Upper lobe of right lung (tissue), 1 donor: ENCODE data around the gene ZBTB39. TPM values are rescaled to one million over a fixed set of nuclear protein-coding genes. Genes with fewer than 3 reads are reported as not detected.
"Not testable (repeated sequence)": the region's sequence is repeated elsewhere in the genome, so short reads cannot be mapped to it uniquely, and the experiment has no call there.

Experiments
- ATAC-seq: fragments of 200-7000 bp; cut with Tn5 transposase; one replicate; pipeline ENCODE4 v1.9.1; 2020; ENCODE audit warnings: mild to moderate bottlenecking, moderate library complexity
- DNase-seq: peaks from one replicate; pipeline ENCODE4 v3.0.0-alpha.2; 2020
- H3K27ac ChIP-seq: fragments of 200-600 bp; one replicate; pipeline ENCODE4 v1.8.0; 2022
- H3K27me3 ChIP-seq: fragments of 200-600 bp; one replicate; pipeline ENCODE4 v1.8.0; 2022; ENCODE audit warnings: mild to moderate bottlenecking
- H3K36me3 ChIP-seq: fragments of 200-600 bp; one replicate; pipeline ENCODE4 v1.8.0; 2022
- H3K4me1 ChIP-seq: fragments of 200-600 bp; one replicate; pipeline ENCODE4 v1.8.0; 2022
- H3K4me3 ChIP-seq: fragments of 200-600 bp; one replicate; pipeline ENCODE4 v1.8.0; 2022; ENCODE audit warnings: mild to moderate bottlenecking
- H3K9me3 ChIP-seq: fragments of 200-600 bp; one replicate; pipeline ENCODE4 v1.8.0; 2022
- intact Hi-C: fragments of 100-400 bp; cut with DNase I; formaldehyde crosslinking; loops from one replicate; pipeline ENCODE4 v1.11.0; 2022
- total RNA-seq: library from RNA; stranded (reverse); fragmentation: NEBNext Ultra II Directional; extraction: Animal tissue kit (Norgen Biotek cat#: 25700); gene quantifications from one replicate; pipeline ENCODE4 v1.2.1, GENCODE V29; 2021
- TF ChIP-seq, protein P1 (sequence below): fragments of 200-600 bp; IDR thresholded peaks from one replicate; pipeline ENCODE4 v1.8.0; 2022; ENCODE audit warnings: antibody characterized with exemption
- donor health status: DM: no; HTN: yes; CAD: no; lungs with severe emphysema.

The ZBTB39 gene
- total RNA-seq, 1 donor from 2014 or later: 7.2 TPM

DNA sequence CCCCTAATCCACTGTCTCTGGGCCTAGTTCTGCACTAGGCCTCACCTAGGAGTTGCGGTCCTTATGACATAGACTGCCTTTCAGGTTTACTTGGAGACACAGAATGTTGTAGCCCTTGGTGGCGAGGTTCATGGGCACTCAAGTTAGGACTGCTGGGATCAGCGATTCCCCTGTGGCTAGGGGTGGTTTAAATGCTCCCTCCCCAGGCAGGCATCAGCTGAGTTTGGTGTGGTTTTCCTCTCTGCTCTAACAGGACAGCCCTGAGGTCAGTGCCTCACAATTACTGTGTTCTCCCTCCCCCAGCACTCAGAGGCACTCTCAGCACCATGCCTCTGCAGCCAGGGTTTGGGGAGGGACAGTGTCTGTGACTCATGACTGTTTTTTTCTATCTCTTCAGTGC lies 26.7 kb downstream of the ZBTB39 start:
- H3K9me3 ChIP-seq: no peaks in the 10 kb centered on the region
- no peaks in the 10 kb centered on the region for H3K36me3 ChIP-seq
- intact Hi-C loops: no loop called here
- no peak overlapping the region for H3K27ac ChIP-seq
- TF ChIP-seq, protein P1, sequence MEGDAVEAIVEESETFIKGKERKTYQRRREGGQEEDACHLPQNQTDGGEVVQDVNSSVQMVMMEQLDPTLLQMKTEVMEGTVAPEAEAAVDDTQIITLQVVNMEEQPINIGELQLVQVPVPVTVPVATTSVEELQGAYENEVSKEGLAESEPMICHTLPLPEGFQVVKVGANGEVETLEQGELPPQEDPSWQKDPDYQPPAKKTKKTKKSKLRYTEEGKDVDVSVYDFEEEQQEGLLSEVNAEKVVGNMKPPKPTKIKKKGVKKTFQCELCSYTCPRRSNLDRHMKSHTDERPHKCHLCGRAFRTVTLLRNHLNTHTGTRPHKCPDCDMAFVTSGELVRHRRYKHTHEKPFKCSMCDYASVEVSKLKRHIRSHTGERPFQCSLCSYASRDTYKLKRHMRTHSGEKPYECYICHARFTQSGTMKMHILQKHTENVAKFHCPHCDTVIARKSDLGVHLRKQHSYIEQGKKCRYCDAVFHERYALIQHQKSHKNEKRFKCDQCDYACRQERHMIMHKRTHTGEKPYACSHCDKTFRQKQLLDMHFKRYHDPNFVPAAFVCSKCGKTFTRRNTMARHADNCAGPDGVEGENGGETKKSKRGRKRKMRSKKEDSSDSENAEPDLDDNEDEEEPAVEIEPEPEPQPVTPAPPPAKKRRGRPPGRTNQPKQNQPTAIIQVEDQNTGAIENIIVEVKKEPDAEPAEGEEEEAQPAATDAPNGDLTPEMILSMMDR: no peak
- no peaks in the 10 kb centered on the region for H3K27me3 ChIP-seq
- ATAC-seq (no peak), DNase-seq (no peak)
- H3K4me1 ChIP-seq: no peaks in the 10 kb centered on the region
- no peak overlapping the region for H3K4me3 ChIP-seq

DNA sequence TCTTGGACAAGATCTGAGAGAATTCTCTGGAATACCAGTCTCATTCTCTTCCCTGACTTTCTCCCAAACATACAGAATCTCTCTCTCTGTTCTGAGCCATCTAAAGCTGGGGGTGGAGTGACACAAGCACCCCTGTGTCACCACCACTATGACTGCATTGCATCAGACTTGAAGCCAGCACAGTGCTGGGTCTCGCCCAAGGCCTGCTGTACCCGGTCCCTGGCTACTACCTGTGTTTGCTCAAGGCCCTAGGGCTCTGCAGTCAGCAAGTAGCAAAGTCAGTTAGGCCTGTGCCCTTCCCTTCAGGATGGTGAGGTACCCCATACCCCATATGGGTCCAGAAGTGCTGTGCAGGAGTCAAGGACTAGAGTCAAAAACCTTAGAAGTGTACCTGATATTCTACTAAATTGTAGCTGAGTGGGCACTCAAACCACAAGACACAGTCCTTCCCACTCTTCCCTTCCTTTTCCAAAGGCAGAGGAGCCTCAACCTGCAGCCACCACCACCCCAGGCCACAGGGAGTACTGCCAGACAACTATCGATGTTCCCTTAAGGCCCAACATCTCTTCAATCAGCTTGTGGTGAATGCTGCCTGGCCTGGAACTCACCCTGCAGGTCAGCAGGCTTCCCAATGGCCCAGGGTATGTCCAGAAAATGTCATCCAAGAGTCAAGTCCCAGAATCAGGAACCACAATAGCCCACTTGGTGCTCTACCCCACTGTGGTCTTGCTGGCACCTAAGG lies 27.8 kb downstream of the ZBTB39 start:
- H3K27ac ChIP-seq: no peak overlapping the region
- DNase-seq (no peak), ATAC-seq (peak; percentile 43)
- intact Hi-C loops: no loop called here
- H3K4me1 ChIP-seq: no peaks in the 10 kb centered on the region
- no peaks in the 10 kb centered on the region for H3K9me3 ChIP-seq
- no peaks in the 10 kb centered on the region for H3K27me3 ChIP-seq
- H3K4me3 ChIP-seq: no peak overlapping the region
- no peaks in the 10 kb centered on the region for H3K36me3 ChIP-seq
- TF ChIP-seq, protein P1: no peak

DNA sequence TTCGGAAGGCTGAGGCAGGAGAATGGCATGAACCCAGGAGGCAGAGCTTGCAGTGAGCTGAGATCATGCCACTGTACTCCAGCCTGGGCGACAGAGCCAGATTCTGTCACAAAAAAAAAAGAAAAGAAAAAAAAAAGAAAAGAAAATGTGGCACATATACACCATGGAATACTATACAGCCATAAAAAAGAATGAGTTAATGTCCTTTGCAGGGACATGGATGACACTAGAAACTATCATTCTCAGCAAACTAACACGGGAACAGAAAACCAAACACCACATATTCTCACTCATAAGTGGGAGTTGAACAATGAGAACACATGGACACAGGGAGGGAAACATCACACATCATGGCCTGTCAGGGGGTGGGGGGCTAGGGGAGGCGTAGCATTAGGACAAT lies 29.0 kb downstream of the ZBTB39 start:
- H3K4me1 ChIP-seq, intact Hi-C loops, H3K36me3 ChIP-seq, DNase-seq, H3K9me3 ChIP-seq, H3K27ac ChIP-seq, ATAC-seq, H3K27me3 ChIP-seq, H3K4me3 ChIP-seq: not testable (repeated sequence)

DNA sequence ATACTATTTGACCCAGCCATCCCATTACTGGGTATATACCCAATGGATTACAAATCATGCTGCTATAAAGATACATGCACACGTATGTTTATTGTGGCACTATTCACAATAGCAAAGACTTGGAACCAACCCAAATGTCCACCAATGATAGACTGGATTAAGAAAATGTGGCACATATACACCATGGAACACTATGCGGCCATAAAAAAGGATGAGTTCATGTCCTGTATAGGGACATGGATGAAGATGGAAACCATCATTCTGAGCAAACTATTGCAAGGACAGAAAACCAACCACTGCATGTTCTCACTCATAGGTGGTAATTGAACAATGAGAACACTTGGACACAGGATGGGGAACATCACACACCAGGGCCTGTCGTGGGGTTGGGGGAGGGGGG lies 32.1 kb downstream of the ZBTB39 start:
- H3K36me3 ChIP-seq, H3K9me3 ChIP-seq, ATAC-seq, H3K4me1 ChIP-seq, H3K4me3 ChIP-seq, H3K27ac ChIP-seq, intact Hi-C loops, DNase-seq, H3K27me3 ChIP-seq: not testable (repeated sequence)

DNA sequence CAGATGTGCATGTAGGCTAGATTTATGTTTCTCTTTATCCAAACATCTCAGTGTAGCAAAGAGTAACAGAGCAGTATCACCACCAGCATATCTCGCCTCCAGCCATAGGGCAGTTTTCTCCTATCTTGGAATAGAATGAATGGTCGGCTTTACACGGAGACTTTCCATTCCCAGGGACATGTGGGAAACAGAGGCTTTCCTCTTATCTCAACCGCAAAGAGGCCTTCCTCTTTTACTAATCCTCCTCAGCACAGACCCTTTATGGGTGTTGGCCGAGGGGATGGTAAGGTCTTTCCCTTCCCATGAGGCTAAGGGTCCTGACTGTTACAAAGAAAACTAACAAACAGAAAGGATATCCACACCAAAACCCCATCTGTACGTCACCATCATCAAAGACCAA lies 37.4 kb downstream of the ZBTB39 start:
- H3K27me3 ChIP-seq, H3K4me1 ChIP-seq, H3K36me3 ChIP-seq, intact Hi-C loops, H3K27ac ChIP-seq, H3K9me3 ChIP-seq, H3K4me3 ChIP-seq, ATAC-seq, DNase-seq: not testable (repeated sequence)

DNA sequence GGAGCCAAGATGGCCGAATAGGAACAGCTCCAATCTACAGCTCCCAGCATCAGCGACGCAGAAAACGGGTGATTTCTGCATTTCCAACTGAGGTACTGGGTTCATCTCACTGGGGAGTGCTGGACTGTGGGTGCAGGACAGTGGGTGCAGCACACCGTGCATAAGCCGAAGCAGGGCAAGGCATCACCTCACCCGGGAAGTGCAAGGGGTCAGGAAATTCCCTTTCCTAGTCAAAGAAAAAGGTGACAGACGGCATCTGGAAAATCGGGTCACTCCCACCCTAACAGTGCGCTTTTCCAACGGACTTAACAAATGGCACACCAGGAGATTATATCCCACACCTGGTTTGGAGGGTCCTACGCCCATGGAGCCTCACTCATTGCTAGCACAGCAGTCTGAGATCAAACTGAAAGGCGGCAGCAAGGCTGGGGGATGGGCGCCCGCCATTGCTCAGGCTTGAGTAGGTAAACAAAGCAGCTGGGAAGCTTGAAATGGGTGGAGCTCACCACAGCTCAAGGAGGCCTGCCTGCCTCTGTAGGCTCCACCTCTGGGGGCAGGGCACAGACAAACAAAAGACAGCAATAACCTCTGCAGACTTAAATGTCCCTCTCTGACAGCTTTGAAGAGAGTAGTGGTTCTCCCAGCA lies 40.2 kb downstream of the ZBTB39 start:
- H3K27ac ChIP-seq, H3K4me3 ChIP-seq, H3K27me3 ChIP-seq, ATAC-seq, intact Hi-C loops, H3K4me1 ChIP-seq, H3K9me3 ChIP-seq, H3K36me3 ChIP-seq, DNase-seq: not testable (repeated sequence)

DNA sequence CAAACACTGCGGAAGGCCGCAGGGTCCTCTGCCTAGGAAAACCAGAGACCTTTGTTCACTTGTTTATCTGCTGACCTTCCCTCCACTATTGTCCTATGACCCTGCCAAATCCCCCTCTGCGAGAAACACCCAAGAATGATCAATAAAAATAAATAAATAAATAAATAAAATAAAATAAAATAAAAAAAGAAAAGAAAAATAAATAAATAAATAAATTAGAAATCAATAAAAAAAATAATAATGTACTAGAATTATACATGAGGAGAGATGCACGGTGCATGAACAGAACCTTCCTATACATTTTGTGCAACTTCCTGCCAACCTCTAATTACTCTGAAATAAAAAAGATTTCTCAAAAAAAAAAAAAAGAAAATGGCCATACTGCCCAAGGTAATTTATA lies 41.2 kb downstream of the ZBTB39 start:
- intact Hi-C loops, ATAC-seq, H3K27ac ChIP-seq, H3K4me1 ChIP-seq, DNase-seq, H3K9me3 ChIP-seq, H3K36me3 ChIP-seq, H3K27me3 ChIP-seq, H3K4me3 ChIP-seq: not testable (repeated sequence)

DNA sequence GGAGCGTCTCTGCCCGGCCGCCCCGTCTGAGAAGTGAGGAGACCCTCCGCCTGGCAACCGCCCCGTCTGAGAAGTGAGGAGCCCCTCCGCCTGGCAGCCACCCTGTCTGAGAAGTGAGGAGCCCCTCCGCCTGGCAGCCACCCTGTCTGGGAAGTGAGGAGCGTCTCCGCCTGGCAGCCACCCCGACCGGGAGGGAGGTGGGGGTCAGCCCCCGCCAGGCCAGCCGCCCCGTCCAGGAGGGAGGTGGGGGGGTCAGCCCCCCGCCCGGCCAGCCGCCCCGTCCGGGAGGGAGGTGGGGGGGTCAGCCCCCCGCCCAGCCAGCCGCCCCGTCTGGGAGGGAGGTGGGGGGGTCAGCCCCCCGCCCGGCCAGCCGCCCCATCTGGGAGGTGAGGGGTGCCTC lies 42.8 kb downstream of the ZBTB39 start:
- DNase-seq, intact Hi-C loops, H3K27me3 ChIP-seq, H3K4me3 ChIP-seq, H3K27ac ChIP-seq, H3K4me1 ChIP-seq, H3K9me3 ChIP-seq, ATAC-seq, H3K36me3 ChIP-seq: not testable (repeated sequence)

DNA sequence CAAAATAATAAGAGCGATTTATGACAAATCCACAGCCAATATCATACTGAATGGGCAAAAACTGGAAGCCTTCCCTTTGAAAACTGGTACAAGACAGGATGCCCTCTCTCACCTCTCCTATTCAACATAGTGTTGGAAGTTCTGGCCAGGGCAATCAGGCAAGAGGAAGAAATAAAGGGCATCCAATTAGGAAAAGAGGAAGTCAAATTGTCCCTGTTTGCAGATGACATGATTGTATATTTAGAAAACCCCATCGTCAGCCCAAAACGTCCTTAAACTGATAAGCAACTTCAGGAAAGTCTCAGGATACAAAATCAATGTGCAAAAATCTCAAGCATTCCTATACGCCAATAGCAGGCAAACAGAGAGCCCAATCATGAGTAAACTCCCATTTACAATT lies 44.1 kb downstream of the ZBTB39 start:
- DNase-seq, H3K27ac ChIP-seq, H3K36me3 ChIP-seq, H3K9me3 ChIP-seq, H3K4me3 ChIP-seq, H3K4me1 ChIP-seq, H3K27me3 ChIP-seq, intact Hi-C loops, ATAC-seq: not testable (repeated sequence)
